ENCODE results near the gene PKNOX2.

DNA sequence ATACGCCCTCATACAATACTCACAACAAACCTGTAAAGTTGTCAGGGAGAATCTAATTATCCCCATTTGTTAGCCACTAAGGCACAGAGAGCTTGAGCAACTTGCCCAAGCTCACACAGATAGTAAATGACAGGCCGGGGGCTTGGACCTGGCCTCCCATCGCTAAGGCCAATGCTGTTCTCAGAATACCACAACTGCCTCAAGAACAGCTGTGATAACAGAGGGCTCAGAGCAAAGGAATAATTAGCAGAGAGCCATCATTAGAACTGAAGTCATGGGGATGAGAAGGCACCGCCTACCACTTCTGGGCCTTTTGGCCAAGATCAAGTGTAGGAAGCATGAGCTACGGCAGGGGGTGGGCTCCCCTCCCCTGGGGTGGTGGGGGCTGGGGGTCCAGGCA is 232.9 kb downstream of the PKNOX2 start:
- TF ChIP-seq, protein P1, sequence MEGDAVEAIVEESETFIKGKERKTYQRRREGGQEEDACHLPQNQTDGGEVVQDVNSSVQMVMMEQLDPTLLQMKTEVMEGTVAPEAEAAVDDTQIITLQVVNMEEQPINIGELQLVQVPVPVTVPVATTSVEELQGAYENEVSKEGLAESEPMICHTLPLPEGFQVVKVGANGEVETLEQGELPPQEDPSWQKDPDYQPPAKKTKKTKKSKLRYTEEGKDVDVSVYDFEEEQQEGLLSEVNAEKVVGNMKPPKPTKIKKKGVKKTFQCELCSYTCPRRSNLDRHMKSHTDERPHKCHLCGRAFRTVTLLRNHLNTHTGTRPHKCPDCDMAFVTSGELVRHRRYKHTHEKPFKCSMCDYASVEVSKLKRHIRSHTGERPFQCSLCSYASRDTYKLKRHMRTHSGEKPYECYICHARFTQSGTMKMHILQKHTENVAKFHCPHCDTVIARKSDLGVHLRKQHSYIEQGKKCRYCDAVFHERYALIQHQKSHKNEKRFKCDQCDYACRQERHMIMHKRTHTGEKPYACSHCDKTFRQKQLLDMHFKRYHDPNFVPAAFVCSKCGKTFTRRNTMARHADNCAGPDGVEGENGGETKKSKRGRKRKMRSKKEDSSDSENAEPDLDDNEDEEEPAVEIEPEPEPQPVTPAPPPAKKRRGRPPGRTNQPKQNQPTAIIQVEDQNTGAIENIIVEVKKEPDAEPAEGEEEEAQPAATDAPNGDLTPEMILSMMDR (IDR thresholded peaks at IDR 0.05; ENCODE audit: control extremely low read depth in 1 of 3, insufficient read depth in 1 of 3, low read depth in 1 of 3, low read length in 3 of 3): no peak
- no peak for TF ChIP-seq RXRA (IDR thresholded peaks at IDR 0.05; ENCODE audit: insufficient read depth, low read depth, low read length)
- no peak for TF ChIP-seq EZH2 (IDR thresholded peaks at IDR 0.05; ENCODE audit: low read depth, low read length, severe bottlenecking)

Data from H1 (cell line).